LNCAP (cell line): ENCODE measurements around the gene LCN12.

Source experiments
- CTCF ChIP-seq: fragments of 450-650 bp; IDR thresholded peaks from 2 replicates; pipeline ENCODE4 v1.5.1; 2017; ENCODE audit warnings: mild to moderate bottlenecking

Gene LCN12

GRCh38 chr9:136928591-136928990 lies 23.5 kb upstream of the LCN12 start:
- TF ChIP-seq CTCF = no peak

- no peak for TF ChIP-seq CTCF
These were observed 22.1 kb upstream of the LCN12 start for GRCh38 chr9:136930014-136930413.

- no peak for TF ChIP-seq CTCF
These were observed 20.4 kb upstream of the LCN12 start for GRCh38 chr9:136931611-136932130.

GRCh38 chr9:136934277-136934676 lies 17.8 kb upstream of the LCN12 start:
- no peak for TF ChIP-seq CTCF

- no peak for TF ChIP-seq CTCF
These were observed 16.4 kb upstream of the LCN12 start for GRCh38 chr9:136935651-136936050.

GRCh38 chr9:136936645-136937170 lies 15.4 kb upstream of the LCN12 start:
- TF ChIP-seq CTCF = no peak

GRCh38 chr9:136937186-136938001 lies 14.7 kb upstream of the LCN12 start:
- no peak for TF ChIP-seq CTCF
